Measurements from ENCODE around the gene RGS6.

RGS6 gene

GRCh38 chr14:72560889-72561493 lies 628.8 kb downstream of the RGS6 start:
- DNase-seq: no peak

DNA sequence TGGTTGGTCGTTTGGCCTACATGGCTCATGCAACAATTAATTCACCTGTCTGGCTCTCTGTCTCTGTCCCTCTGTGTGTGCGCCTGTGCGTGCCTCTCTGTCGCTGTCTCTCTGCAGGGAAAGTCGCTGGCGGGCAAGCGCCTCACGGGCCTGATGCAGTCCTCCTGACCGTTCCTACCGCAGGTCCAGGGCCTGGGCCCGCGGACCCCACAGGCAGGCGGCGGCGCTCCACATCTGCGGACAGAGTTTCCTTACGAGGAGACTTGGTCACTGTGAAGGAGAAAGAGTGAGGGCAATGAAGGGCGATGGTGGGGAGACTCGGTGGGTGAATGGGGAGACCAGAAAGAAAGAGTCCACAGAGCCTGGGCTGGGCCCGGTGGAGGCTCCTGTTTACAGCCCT lies 630.1 kb downstream of the RGS6 start:
- no peak for DNase-seq

- no peak for DNase-seq
These were observed 631.4 kb downstream of the RGS6 start for GRCh38 chr14:72563676-72564075.

GRCh38 chr14:72565149-72565559 lies 632.9 kb downstream of the RGS6 start:
- DNase-seq: no peak

GRCh38 chr14:72565917-72566316 lies 633.7 kb downstream of the RGS6 start:
- no peak for DNase-seq

GRCh38 chr14:72567226-72567625 lies 635.0 kb downstream of the RGS6 start:
- DNase-seq: no peak

DNA sequence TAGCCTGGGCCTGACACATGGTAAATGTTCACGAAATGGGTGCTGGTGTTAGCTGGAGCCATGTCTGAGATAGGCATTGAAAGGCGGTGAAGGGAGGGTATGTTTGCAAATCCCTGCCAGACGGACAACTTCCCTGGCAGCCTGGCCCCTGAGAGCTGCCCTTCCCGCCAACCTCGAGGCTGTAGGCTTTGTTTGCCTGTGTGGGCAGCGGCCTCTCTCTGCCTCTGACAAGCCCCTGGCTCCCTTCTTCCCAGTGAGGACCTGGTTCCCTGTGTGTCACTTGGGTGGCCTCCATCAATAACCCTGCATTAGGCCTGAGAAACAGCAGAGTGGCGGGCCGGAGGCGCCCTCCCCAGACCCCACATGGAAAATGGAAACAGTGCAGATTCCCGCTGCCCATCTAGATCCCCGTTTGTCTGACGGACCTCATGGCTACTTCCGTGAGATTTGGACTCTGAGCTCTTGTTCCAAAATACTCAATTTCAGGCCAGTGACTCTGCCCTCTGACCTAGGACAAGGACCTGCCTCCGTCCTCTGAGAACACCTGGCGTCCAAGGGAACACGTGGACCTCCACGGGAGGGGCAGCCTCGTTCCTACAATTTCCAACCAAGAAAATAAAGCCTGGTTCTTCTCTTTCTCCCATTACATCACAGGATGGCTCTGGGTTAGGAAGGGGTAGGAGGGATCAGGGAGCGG lies 636.2 kb downstream of the RGS6 start:
- no peak for DNase-seq

- DNase-seq: no peak
These were observed 641.6 kb downstream of the RGS6 start for GRCh38 chr14:72573725-72574417.

GRCh38 chr14:72574715-72575114 lies 642.5 kb downstream of the RGS6 start:
- DNase-seq: no peak

- DNase-seq: no peak
These were observed 644.0 kb downstream of the RGS6 start for GRCh38 chr14:72576258-72576657.

GRCh38 chr14:72577521-72577920 lies 645.3 kb downstream of the RGS6 start:
- DNase-seq: peak; percentile 4

DNA sequence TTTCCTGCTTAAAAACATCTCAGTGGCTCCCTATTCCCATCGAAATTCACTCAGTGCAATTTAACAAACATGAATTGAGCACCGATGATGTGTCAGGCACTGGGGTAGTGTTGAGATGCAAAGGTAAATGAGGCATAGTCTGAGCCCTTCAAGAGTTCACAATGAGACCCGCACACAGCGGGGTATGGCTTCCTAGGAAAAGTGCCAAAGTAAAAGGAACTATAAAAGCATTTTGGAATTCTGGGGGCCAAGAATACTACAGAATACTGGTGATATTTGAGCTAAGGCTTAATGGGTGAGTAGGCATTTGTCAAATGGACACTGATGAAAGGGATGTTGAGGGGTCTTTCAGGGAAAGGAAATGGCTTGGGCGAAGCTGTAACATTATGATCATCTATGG lies 646.3 kb downstream of the RGS6 start:
- DNase-seq: no peak

DNA sequence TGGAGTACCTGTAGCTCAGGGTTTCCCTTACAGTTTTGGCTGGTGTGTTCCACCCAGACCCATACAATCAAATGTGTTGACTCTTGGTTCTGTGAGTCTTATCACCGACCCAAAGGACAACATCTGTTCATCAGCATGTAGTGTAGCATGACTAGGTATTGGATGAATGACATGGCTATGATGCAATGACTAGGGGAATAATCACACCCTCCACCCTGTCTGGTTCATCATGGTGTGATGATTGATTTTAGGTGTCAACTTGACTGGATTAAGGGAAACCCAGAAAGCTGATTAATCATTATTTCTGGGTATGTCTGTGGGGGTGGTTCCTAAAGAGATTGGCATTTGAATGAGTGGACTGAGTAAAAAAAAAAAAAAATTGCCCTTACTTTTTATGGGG lies 650.4 kb downstream of the RGS6 start:
- no peak for DNase-seq

DNA sequence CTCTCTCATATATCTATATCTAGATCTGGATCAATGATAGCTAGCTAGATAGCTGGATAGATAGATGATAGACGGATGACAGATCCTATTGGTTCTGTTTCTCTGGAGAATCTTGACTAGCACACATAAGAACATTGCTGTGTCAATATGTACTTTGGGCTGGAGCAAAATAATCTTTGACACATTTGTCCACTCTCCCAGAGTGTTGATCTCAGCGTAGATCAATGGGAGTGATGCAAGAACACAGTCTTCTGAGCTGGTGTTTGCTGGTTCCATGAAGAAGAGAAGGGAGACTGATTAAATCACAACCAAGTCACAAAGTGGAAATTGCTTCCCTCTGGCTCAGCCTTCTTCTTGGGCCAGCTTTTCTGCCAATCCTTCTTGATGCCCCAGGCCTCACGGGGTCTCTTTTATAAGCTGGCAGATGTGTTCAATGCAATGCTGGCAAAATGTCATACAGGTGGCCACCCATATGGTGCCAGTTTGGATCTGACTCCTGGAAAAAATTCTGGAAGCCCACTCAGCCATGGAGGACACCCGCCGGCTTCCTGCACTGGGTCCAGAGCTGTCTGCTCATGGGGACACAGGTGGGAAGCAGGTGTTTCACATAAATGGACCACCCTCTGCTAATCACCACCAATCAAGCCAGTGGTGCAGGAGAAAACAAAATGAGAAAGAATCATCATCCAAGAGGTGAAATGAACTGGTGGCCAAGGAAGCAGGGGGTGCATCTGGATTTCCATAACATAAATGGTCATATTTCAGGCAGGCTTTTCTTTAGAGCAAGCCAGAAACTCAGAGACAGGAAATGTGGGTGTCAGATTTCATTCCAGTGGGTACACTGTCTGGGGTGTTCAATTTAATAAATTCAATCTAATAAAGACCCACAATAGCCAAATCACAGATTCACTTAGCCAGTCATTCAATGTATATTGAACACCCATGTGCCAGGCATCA lies 651.4 kb downstream of the RGS6 start:
- no peak for DNase-seq

DNA sequence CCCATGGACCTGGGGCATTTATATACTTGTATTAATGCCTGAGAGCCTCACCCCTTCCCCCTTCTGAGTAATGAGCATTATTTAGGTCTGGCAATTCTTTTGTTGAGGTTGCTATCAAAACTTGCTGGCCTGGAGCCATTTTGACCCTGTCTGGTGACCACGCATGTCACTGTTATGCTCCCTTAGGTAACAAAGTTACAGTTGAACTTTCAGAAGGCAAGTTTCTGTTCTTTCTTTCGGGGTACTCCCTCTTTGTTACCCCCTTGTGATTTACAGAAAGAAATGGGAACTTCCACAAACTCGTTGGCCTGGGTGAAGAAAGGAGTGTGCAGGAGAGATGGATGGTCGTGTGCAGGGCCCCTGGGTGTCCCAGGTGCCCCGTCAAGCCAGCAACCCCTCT lies 656.3 kb downstream of the RGS6 start:
- no peak for DNase-seq

DNA sequence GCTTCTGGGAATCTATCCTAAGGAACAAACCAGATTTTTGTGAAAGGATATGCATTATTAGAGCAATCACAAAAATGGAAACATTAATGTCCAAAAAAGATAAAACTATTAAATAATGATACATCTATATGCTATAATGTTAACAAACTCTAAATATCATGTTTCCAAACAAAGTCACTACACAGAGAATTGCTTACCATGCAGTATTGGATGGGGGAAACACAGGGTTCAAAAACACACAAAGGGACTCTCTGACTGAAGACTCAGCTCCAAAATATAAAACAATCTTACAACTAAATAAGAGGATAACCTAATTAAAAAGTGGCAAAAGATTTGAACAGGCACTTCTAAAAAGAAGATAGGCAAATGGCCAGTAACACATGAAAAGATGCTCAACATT lies 657.4 kb downstream of the RGS6 start:
- DNase-seq: no peak

DNA sequence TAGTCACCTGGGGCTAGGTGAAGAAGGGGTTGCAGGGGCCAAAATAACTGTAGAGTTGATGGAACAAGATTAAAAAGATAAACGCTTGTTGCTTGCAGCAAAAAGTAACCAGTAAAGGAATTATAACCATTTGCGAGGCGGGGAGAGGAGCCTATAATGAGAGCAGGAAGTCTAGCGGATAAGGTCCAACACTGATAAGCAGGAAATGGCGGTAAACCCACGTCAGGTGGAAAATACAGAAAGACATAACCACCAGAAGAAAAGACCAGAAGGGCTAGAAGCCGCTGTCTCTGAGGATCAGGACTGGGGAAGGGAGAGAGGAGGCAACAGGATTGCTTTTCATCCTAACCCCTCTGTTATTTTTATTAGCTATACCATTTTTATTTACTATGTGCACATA lies 658.3 kb downstream of the RGS6 start:
- DNase-seq: no peak

- no peak for DNase-seq
These were observed 659.2 kb downstream of the RGS6 start for GRCh38 chr14:72591391-72591790.

DNA sequence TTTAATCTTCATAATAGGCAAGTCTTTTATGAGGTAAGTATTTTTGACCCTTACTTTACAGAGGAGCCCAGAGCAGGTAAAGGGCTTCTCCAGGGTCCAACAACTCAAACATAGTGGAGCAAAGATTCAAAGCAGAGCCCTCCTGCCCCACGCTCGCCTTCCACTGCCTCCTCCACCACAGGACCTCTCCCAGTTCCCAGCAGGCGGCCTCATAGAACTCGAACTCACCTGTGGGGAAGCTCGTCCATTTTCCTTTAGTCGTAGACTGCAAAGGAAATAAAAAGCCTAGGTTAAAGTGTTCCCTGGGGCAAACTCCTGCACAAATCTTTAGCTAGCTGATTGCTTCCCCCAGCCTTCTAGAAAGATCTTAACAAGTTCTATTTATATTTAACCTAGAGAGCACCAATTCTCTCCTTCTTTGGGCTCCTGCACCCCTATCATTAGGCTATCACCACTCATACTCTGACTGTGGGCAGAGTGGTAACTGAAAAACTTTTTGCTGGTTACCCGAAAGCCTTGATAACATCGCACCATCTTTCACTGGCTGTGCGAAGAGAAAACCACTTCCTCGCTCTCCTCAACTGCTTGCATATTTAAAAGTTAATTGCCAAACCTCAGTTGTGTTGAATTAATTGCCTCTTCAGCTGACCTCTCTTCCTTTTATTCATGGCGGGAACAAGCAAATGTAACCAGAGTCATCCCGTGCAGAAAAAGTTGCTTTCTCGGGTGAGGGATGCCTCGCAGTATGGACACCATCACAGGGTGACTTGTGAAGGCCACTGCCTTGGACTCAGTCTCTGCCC lies 662.1 kb downstream of the RGS6 start:
- DNase-seq: peak; percentile 27

GRCh38 chr14:72595152-72595862 lies 663.1 kb downstream of the RGS6 start:
- DNase-seq: no peak

Measured in hematopoietic multipotent progenitor cell treated with erythropoietin and hydrocortisone succinate and interleukin-3 and kit ligand, for 8 days (in vitro differentiated cells).